ENCODE measurements around the gene FAM177A1. TPM values are rescaled to one million over a fixed set of nuclear protein-coding genes. Genes with fewer than 3 reads are reported as not detected.

FAM177A1 gene
- total and polyA plus RNA-seq, 10 of the 15 experiments (the other 5 are each of a cell fraction or from before 2014, with no cell fraction given): 5.3 to 38.6 (median 20.7) TPM

GRCh38 chr14:35046048-35046750 lies at the start of gene FAM177A1 (continued):
- TF ChIP-seq ZBTB40 (IDR thresholded peaks at IDR 0.05; ENCODE audit: borderline replicate concordance) (peak; percentile 63; the same call in 1 of the 2 replicates), MYC (IDR thresholded peaks at IDR 0.05; ENCODE audit: insufficient read depth, insufficient read length, insufficient replicate concordance, low read length, severe bottlenecking) (no peak), RBBP5 (conservative IDR thresholded peaks at IDR 0.05) (no peak), ETV6 (conservative IDR thresholded peaks at IDR 0.05 in 1 of 2, IDR thresholded peaks at IDR 0.05 in 1 of 2; ENCODE audit: borderline replicate concordance in 1 of 2, low read depth in 1 of 2) (no peak), HCFC1 (IDR thresholded peaks at IDR 0.05; ENCODE audit: low read length) (no peak; the same call in 1 of the 2 replicates), USF2 (IDR thresholded peaks at IDR 0.05; ENCODE audit: borderline replicate concordance, low read depth, low read length) (no peak), ZNF217 (IDR thresholded peaks at IDR 0.05) (no peak), CBX3 (IDR thresholded peaks at IDR 0.05; ENCODE audit: borderline replicate concordance, low read depth) (no peak), MXI1 (IDR thresholded peaks at IDR 0.05; ENCODE audit: low read depth, low read length) (peak; percentile 75), RAD21 (IDR thresholded peaks at IDR 0.05; ENCODE audit: insufficient read depth, low read depth, low read length) (no peak), FOXM1 (IDR thresholded peaks at IDR 0.05; ENCODE audit: low read depth, low read length) (no peak), KDM1A (IDR thresholded peaks at IDR 0.05; ENCODE audit: borderline replicate concordance) (no peak), SKIL (IDR thresholded peaks at IDR 0.05; ENCODE audit: low read depth, poor library complexity, severe bottlenecking) (no peak), CTCF (IDR thresholded peaks at IDR 0.05 in 2 of 3, conservative IDR thresholded peaks at IDR 0.05 in 1 of 3; ENCODE audit: control insufficient read depth in 2 of 3, extremely low read depth in 1 of 3, insufficient read depth in 1 of 3, low read depth in 3 of 3, low read length in 3 of 3) (no peak), RCOR1 (conservative IDR thresholded peaks at IDR 0.05; ENCODE audit: low read depth, low read length) (peak; percentile 49; the same call in 1 of the 2 replicates), HDAC6 (IDR thresholded peaks at IDR 0.05; ENCODE audit: unreplicated experiment) (no peak), BHLHE40 (IDR thresholded peaks at IDR 0.05; ENCODE audit: borderline replicate concordance in 1 of 2, low read depth in 2 of 2, low read length in 1 of 2) (0 out of 4 replicates have a peak, but pooled peaks have one; percentile 11 to 49), NFIC (IDR thresholded peaks at IDR 0.05; ENCODE audit: low read depth, low read length) (no peak), RFX5 (IDR thresholded peaks at IDR 0.05; ENCODE audit: low read depth, low read length) (no peak), SPI1 (IDR thresholded peaks at IDR 0.05; ENCODE audit: borderline replicate concordance, insufficient read depth, low read depth, low read length) (no peak)

Data from GM12878 (cell line).